Left ventricle myocardium superior (tissue), 1 donor: Measurements from ENCODE around the gene LRRC26. TPM values are rescaled to one million over a fixed set of nuclear protein-coding genes. Genes with fewer than 3 reads are reported as not detected.

Experiments
- ATAC-seq: fragments of 200-7000 bp; cut with Tn5 transposase; one replicate; pipeline ENCODE4 v1.9.1; 2020; ENCODE audit warnings: mild to moderate bottlenecking, moderate library complexity
- DNase-seq: peaks from one replicate; pipeline ENCODE4 v3.0.0-alpha.2; 2020
- intact Hi-C: fragments of 100-400 bp; cut with micrococcal nuclease; formaldehyde crosslinking; loops from one replicate; pipeline ENCODE4 v1.11.0; 2022
- total RNA-seq: library from RNA; stranded (reverse); fragmentation: NEBNext Ultra II Directional; extraction: Animal tissue kit (Norgen Biotek cat#: 25700); gene quantifications from one replicate; pipeline ENCODE4 v1.2.1, GENCODE V29; 2021
- donor health status: DM: no; HTN: yes; CAD: no; lungs with severe emphysema.

The LRRC26 gene
- total RNA-seq, 1 donor from 2014 or later: not detected

DNA sequence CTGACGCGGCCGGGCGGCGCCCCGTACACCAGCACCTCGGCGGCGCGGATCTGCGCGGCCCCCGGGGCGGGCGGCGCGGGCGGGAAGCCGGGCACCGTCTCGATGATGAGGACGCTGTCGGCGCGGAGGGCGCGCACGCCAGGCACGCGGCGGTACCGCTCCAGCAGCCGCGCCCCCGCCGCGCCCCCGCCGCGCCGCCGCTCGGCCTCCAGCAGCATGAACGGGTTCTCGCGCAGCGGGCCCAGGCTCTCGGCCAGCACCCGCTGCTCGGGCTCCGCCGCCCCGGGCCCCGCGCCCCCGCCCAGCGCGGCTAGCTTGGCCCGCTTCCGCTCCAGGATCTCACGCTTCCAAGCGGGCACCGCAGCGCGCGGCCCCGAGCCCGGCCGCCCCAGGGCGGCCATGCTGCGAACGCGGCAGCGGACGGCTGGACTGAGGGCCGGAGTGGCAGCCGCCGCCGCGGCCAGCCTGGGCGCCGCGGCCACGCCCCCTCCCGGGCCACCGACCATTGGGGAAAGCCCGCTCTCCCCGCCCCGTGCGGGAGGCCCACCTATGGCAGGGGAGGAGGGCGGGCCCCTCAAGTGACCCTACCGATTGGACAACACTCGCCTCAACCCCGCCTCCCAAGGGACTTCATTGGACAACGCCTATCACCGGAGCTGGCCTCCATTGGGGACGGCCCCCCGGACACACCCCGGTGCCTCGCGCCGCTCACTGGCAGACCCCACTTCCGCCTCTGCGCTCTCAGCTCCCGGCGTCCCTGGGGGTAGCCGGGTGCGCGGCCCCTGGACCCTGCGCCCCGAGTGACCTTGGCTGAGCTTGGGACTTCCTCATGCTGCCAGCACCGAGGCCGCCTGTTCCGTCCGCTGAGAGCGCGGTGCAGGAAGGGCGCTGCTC lies 30.7 kb upstream of the LRRC26 start, which contains the start of gene TPRN:
TPRN (minus strand) TSS at position 431 of the 894 bp plus-strand sequence; CDS start at position 401, 30 bp downstream.
- peak; percentile 96 for ATAC-seq
- intact Hi-C loops: no loop called here
- peak; percentile 100 for DNase-seq

DNA sequence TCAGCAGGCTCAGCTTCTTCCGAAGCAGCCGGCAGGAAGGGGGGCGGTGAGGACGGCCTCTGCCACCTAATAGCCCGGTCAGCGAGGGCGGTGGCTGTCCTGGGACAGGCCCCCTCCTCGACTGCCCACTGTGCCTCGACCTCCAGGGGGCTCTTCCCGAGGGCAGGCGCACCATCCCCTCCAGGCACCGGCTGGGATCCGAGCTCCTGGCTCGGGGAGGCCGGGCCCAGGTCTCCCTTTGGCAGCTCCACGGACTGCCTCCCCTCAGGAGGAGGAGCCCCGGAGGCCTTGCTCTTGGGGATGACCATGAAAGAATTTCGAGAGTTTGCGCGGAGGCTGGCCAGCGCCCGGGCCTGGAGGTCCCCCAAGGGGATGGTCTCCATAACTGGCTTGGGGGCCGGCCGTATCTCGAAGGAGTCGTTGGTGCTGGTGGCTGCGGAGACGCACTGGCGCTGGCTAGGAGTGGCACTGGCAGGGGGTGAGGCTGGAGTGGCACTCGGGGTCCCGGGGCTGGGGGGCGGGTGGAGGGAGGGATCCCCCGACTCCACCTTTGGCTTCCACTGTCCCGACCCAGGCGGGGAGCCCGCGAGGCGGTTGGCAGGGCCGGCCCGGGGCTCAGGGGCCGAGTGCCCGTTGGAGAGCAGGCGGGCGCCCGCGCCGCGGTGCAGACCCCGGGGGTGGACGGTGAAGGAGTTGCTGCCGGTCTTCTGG lies 29.7 kb upstream of the LRRC26 start:
- intact Hi-C loops: no loop called here
- ATAC-seq: no peak

DNA sequence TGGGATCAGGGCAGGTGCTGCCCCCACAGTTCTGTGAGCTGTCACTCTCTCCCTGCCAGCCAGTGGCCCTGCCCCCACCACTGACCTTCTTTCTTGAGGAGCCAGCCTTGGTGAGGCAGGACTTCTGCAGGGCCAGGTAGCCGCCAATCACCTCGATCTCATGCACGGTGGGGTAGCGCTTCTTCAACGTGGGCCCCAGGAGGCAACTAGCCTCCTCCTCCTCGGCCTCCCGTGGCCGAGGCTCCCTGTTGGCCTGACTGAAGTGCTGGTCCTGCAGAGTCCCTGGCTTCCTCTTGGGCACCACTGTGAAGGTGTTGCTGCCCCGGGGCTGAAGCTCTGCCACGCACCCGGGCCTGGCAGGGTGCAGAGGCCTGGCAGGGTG lies 29.0 kb upstream of the LRRC26 start:
- DNase-seq: no peak
- no peak for ATAC-seq
- intact Hi-C loops: no loop called here

More for the DNA sequence above, 29.7 kb upstream of the LRRC26 start:
- no peak for DNase-seq

DNA sequence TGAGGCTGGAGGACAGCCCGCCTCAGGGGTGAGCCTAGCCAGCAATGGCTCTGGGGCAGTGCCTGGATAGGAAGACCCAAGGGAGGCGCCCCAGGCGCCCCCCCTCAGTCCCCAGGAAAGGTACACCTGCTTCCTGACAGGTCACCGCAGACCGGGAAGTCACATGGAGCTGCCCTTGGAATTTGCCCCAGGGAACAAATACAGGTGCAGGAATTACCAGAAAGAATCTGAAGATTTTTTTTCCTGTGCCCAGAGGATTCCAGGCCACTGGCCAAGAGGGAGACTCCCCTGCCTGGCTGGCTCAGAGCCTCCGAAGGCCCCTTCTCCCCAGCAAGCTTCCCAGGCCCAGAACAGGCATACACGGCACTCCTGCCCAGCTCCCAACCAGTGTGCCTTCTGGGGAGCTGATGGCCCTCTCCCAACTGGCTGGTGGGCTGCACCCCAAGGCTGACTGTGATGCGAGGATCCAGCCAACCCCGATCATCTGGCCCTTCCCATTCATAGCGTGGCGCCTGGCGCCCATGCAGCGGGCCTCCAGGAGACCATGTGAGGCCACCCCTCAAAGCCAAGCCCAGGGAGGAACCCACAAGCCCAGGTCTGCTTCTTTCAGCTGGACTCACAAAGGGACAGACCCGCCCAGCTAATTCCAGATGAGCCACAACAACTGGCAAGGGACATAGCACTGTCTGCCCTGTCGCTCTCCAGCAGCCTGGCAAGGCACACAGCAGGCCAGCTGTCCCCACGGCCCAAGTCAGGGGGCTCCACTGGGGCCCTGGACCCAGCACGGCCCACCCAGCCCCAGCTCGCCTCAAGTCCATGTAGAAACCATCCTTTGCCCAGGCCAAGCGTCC lies 28.4 kb upstream of the LRRC26 start:
- intact Hi-C loops: no loop called here
- no peak for ATAC-seq
- DNase-seq: no peak

DNA sequence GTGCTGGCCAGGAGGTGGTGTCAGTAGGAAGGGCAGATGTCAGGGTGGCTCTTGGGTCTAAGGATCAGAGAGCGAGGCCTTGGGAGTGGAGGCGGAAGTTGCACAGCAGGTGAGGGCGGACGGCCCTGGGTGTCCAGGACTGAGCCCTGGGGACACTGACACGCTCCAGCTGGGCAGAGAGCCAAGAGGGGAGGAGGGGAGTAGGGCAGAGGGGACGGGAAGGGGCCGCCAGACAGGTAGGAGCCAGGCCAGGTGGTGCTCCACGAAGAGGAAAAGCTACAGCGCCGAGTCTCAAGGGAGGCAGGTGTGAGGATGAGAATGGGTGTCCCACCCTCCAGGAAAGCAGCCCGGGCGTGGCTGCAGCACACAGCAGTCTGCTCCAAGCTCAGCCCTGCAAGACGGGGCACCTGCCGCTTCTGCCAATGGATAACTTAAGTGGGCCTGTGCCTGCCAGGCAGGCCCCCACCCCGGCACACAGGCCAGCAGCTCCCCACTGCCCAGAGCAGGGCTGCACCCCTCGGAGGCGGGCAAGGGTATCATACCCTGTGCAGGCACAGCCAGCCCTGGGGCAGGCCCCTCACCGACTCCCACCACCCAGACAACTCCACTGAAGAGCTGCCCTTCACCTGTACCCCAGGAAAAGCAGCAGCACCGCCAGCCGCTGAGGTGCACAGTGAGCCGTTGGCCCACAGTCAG lies 25.8 kb upstream of the LRRC26 start:
- DNase-seq (no peak), ATAC-seq (peak; percentile 5)
- intact Hi-C loops: no loop called here

DNA sequence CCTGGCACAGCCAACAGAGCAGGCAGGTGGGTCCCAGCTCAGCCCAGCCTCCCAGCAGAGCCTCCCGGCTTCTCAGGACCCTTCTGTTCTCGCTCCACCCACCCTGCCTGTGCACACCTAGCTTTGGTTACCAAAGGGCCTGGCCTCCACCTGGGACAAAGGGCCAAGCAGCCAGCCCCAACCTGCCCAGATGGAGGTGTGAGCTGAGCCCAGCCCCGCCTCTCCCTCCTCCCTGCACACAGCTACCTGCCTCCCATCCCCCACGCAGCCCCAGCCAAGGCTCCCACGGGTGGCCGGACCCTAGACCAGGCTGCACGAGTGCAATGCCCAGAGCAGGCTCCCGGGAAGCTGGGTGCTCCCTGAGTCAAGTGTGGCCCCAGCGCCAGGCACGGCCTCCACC lies 25.1 kb upstream of the LRRC26 start:
- DNase-seq: no peak
- intact Hi-C loops: no loop called here
- ATAC-seq: no peak

DNA sequence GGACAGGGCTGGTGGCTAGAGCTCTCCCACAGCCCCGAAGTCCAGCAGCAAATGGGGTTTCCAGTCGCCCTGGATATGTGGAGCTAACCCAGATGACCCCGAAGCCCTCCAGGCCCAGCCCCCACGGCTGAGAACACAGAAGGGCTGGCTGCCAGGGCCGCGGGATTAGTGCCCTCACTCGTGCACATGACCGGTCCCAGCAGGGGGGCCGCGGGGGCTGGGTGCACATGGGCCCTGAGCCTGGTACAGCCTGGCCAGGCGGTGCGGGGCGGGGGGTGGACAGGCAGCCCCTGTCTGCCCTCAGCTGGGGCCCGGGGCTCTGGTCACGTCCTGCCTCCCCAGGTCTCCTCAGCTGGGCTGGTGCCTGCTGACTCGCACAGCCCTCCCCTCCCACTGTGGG lies 24.5 kb upstream of the LRRC26 start:
- intact Hi-C loops: no loop called here
- ATAC-seq: peak; percentile 83
- peak; percentile 93 for DNase-seq

DNA sequence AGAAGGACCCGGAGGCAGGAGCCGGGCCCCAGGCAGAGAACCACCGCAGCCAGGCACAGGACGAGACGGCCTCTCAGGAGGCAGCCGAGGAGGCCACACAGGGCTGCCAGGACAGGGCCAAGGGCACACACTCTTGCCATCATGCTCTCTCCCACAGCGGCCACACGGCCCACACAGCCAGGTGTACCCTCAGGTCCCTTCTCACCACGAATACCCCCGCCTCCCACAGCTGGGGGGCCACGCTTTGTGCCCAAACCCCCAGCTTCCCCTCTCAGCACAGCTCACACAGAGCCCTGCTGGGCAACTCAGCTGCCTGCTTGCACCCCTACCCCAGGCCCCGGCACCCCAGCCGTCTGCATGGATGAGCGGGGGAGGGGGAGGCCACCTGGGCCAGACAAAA lies 23.9 kb upstream of the LRRC26 start:
- intact Hi-C loops: no loop called here
- ATAC-seq: no peak
- DNase-seq: no peak

DNA sequence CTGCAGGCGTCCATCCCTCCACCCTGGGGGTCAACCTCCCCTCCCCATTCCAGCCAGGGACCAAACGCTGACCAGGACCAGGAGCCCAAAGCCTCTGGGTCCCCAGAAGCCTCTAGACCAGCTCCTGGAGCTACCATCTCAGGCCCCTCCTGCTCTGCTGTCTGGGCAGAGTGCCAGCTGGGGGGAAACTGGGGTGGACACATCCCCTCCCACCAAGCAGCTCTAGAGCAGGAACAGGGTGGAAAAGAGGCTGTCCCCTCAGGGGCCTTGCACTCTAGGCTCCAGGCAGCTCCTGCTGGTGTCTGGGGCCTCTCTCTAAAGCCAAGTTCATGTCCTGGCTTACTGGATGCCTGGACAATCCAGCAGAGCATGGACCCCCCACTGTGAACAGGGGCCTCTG lies 23.0 kb upstream of the LRRC26 start:
- no peak for ATAC-seq
- DNase-seq: no peak
- intact Hi-C loops: no loop called here

DNA sequence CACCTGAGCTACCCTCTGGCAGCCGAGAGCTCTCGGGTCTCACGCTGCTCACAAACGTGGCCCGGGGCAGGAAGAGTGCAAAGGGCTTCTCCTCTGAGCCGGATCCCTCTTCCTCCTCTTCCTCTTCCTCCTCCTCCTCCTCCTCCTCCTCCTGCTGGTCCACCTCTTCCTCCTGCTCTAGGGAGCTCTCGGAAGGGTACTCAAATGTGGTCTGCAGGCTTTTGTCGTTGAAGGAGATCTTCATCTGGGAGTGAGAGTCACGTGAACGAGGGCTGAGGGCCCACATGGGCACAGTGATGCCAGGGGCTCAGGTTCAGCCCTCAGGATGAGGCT lies 22.6 kb upstream of the LRRC26 start:
- DNase-seq (no peak), ATAC-seq (no peak)
- intact Hi-C loops: no loop called here

DNA sequence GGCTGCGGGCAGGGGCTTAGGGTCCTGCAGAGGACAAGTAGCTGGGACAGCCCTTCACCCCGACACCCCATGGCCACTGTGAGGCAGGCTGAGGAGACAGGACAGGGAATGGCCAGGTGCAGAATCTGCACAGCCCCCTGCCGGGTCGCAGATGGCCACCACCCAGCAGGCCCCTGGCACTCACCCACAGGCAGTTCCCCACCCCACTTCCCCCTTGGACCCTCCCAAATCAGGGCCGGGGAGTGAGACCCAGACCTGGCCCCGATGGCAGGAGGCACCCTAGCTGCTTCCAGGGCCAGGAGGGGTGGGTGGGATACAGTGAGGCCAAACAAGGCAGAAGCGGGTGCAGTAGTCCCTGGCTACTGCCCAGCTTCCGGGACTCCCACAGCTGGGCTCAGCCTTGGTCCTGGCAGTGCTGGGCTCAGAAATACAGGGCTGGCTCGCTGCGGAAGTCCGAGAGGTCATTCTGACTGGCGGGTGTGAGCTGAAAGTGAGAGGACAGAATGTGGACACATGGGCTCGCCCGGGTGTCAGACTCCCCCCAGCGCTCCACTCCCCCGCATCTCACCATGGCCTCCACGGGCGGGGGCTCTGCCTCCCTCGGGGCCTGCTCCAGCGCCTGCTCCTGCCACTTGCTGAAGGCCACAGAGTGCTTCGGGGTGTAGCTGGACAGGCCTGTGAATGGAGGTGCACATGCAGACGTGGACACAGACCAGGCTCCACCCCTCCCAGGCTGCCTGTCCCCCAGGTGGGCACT lies 22.0 kb upstream of the LRRC26 start:
- intact Hi-C loops: no loop called here
- ATAC-seq: no peak
- DNase-seq: no peak

DNA sequence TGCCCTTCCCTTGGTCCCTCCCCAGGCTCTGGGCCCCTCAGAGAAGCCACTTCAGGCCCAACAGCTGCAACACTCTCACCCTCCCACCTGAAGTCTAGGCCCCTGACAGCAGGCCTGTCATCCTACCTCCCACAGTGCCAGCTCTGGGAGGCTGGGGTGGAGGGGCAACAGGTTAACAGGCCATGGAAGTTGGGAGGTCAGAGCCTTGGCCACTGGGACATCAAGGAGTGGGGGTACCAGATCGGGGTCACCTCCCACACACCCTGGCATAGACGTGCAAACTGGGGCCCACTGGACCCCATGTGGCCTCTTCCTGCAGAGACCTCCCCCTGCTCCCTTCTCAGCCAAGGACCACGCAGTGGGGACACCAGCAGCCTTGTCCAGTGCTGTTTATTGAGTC lies 21.4 kb upstream of the LRRC26 start:
- ATAC-seq (no peak), DNase-seq (no peak)
- intact Hi-C loops: no loop called here

DNA sequence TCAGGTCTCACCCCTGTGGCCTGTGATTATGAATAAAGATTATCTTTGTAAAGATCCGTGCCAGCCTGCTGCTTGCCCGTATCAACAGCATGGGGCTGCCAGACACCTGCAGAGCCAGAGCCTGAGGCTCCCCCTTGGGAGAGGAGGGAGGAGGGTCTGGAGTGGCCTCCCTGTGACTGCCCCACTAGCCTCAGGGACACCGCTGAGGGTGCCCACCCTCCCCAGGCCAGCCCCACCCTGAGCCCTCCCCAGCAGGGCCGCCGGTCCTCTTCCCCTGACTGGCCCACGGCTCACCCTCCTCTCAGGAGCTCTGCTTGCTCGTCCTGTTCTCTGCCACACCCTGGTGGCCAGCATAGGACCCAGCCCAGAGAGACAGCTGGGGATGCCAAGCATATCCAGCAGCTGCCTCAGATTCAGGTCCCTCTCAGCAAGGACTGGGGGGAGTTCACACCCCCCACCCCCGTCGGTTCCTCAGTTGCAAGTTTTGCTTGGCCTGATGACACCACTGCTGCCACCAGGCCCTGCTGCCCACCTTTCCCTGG lies 20.5 kb upstream of the LRRC26 start:
- DNase-seq: no peak
- no peak for ATAC-seq
- intact Hi-C loops: no loop called here

DNA sequence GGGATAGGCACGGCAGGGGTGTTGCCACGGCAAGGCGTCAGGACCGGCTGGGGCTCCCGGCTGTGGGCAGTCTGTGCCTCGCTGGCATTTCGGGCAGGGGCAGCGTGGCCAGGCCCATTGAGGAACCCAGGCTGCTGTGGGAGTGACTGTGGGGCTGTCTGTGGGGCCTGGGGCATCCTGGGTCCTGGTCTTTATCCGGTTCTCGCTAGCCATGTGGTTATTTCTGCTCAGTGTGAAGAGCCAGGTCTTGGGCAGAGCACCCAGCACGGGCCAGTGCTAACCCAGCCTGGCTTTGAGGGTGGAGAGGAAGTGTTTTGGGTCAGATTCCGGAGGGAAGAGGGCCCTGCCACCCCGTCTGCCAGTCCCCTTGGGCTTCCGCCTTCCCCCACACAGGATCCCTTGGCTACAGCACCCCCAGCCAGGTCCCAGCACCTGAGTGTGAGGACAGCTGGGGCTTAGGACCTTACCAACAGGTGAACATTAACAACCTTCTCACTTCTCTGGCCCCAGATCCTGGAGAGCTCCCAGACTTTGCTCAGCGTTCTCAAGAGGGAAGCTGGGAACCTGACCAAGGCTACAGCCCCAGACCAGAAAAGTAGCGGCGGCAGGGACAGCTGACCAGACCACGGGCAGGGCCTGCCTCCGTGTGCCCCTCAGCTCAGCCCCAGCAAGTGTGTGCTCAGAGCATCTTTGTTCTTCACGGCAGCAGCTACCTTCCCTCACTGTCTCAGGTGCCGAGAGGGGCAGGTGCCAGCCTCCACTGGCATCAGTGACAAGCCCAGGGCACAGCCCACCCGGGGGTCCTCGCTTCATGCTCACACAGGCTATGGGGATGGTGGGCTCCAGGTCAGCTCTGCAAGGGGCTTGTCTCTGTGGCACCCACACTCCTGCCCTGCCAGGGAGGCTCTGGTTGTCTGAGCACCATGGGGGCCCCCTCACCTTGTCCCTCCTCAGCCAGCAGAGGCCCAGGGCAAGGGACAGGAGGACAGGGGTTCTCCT lies 19.7 kb upstream of the LRRC26 start:
- intact Hi-C loops: no loop called here
- DNase-seq: no peak
- no peak for ATAC-seq

DNA sequence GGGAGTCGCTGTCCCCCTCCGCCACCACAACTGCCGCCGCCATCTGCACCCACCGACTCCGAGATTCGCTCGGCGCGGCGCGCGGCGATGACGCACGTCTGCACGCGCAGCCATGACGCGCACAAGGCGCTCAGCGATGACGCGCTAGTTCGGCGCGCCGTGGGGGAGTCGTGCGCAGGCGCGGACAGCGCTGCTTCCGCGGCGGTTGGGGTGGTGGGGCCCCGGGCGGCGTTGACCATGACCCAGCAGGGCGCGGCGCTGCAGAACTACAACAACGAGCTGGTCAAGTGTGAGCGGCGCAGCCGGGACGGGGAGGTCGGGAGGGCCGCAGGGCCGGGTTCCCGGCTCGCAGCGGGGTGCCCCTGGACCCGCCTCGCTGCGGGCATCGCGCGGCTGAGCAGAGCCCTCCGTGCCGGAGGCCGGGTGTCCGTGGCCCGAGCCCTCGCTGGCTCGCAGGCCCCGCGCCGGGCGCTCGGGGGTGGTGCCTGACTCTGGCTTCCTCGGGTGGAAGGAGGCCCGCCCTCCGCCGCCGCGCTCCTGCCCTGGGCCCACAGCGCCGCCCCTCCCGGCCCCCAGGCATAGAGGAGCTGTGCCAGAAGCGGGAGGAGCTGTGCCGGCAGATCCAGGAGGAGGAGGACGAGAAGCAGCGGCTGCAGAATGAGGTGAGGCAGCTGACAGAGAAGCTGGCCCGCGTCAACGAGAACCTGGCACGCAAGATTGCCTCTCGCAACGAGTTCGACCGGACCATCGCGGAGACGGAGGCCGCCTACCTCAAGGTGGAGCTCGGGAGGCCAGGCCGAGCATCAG lies 18.8 kb upstream of the LRRC26 start, which contains the start of the genes ANAPC2 and SSNA1:
ANAPC2 (minus strand) TSS at position 71 of the 807 bp plus-strand sequence; CDS start at position 43, 28 bp downstream.
SSNA1 (plus strand) TSS at position 187 of the 807 bp plus-strand sequence; CDS start at position 238, 51 bp downstream.
- ATAC-seq (peak; percentile 90), DNase-seq (peak; percentile 98)
- intact Hi-C loops: no loop called here

DNA sequence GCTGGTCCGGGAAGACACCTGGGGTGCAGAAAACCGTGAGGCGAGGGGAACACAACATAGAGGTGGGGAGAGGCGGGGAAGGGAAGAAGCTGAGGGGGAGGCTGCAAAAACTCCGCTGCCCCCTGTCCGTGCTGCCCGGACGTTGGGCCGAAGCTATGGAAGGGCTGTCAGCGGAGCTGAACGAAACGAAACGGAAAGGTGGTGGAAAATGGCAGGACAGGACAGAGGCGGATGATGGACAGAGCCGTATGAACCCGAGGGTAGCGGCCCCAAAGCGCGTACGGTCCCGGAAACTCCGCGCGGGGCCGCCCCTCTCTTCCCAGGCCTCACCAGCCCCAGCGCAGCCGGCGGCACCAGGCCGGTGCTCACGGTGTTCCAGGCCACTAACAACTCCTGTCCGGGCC lies 18.2 kb upstream of the LRRC26 start:
- intact Hi-C loops: no loop called here
- no peak for ATAC-seq
- no peak for DNase-seq
